ENCODE measurements around the gene PRND. TPM values are rescaled to one million over a fixed set of nuclear protein-coding genes. Genes with fewer than 3 reads are reported as not detected.

The PRND gene
- total and polyA plus RNA-seq, 2 of the 4 experiments (the other 2 are of a cell fraction), result not detected

GRCh38 chr20:4720041-4720976, 1.4 kb upstream of the PRND start:
- Histone ChIP-seq H3K9me1 (ENCODE audit: insufficient read depth, low read length) (no peaks in the 10 kb centered on the region), H4K8ac (ENCODE audit: low read depth in 2 of 2, low read length in 2 of 2) (no peak overlapping the region), H3K4me3 (ENCODE audit: insufficient read depth, low read depth, low read length) (no peak overlapping the region), H2AK9ac (replicated peaks; ENCODE audit: low read depth, low read length, poor library complexity) (no peak overlapping the region), H3K27me3 (ENCODE audit: control insufficient read depth, insufficient read depth, low read length) (peaks cover 29% of the 10 kb centered on the region), H2AK5ac (ENCODE audit: low read depth, low read length) (no peak overlapping the region), H2BK15ac (ENCODE audit: low read depth, low read length) (no peak overlapping the region), H3K18ac (ENCODE audit: low read depth, low read length) (no peak overlapping the region), H3K27ac (ENCODE audit: insufficient read depth, low read length) (no peak overlapping the region), H3K4me2 (ENCODE audit: low read depth, low read length) (no peak overlapping the region), H3K79me1 (ENCODE audit: low read depth in 1 of 2, low read length in 2 of 2) (no peaks in the 10 kb centered on the region), H2BK20ac (ENCODE audit: low read depth, low read length) (no peak overlapping the region), H3K36me3 (ENCODE audit: control insufficient read depth, insufficient read depth, low read length) (no peaks in the 10 kb centered on the region), H3K9ac (ENCODE audit: low read depth, low read length) (no peak overlapping the region), H2AFZ (replicated peaks; ENCODE audit: low read length, poor library complexity) (no peak overlapping the region), H2BK120ac (ENCODE audit: low read depth, low read length) (no peak overlapping the region), H2BK5ac (ENCODE audit: low read depth, low read length, poor library complexity, severe bottlenecking) (no peak overlapping the region), H3K56ac (ENCODE audit: extremely low read depth, insufficient read depth, low read length) (no peak overlapping the region), H3K4me1 (ENCODE audit: control insufficient read depth, insufficient read depth, low read length) (no peaks in the 10 kb centered on the region), H3K23ac (ENCODE audit: low read depth, low read length) (no peak overlapping the region), H4K20me1 (ENCODE audit: insufficient read depth, low read length) (no peaks in the 10 kb centered on the region), H3K4ac (ENCODE audit: low read depth, low read length) (no peak overlapping the region), H3K14ac (replicated peaks; ENCODE audit: low read depth, low read length) (no peak overlapping the region), H4K5ac (ENCODE audit: low read depth, low read length) (no peak overlapping the region; the same call in 1 of the 2 replicates), H3K9me3 (ENCODE audit: control insufficient read depth, insufficient read depth, low read length) (no peaks in the 10 kb centered on the region), H4K91ac (ENCODE audit: insufficient read depth, low read depth, low read length) (no peak overlapping the region)
- POLR2A ChIA-PET (ENCODE audit: unreplicated experiment), result no interaction called here
- in situ Hi-C loops (cut with MboI; ENCODE audit: low sequenced_read_pairs) (no loop called here), dilution Hi-C loops (cut with HindIII; ENCODE audit: low sequenced_read_pairs, unreplicated experiment) (no loop called here), intact Hi-C loops (cut with micrococcal nuclease) (loop anchor here (1.0 kb wide), 1 partner anchor 113 kb away; no protein-coding TSS in a partner anchor)
- CTCF ChIA-PET, result interaction anchor here (1.0 to 1.5 kb wide), 2 partner anchors 111 to 115 kb away, joined by 3 to 4 read pairs; no protein-coding TSS in a partner anchor
- no TSS peak for BruUV-seq (replicated peaks)
- DNase-seq (peak; percentile 67), ATAC-seq (ENCODE audit: low read depth) (peak; percentile 96)
- TF ChIP-seq RAD21 (IDR thresholded peaks at IDR 0.05; ENCODE audit: low read length) (peak; percentile 94), POLR2A (IDR thresholded peaks at IDR 0.05; ENCODE audit: low read depth, low read length) (no peak), RFX5 (IDR thresholded peaks at IDR 0.05; ENCODE audit: low read depth, low read length) (no peak), CEBPB (IDR thresholded peaks at IDR 0.05; ENCODE audit: low read depth, low read length) (peak; percentile 39; the same call in 1 of the 2 replicates), USF2 (IDR thresholded peaks at IDR 0.05; ENCODE audit: low read depth, low read length) (no peak), MXI1 (IDR thresholded peaks at IDR 0.05; ENCODE audit: borderline replicate concordance, low read depth, low read length) (no peak), RCOR1 (IDR thresholded peaks at IDR 0.05; ENCODE audit: insufficient replicate concordance, low read length) (no peak), MAFK (IDR thresholded peaks at IDR 0.05; ENCODE audit: low read depth, low read length) (no peak), MAZ (IDR thresholded peaks at IDR 0.05; ENCODE audit: borderline replicate concordance, low read depth, low read length) (no peak), SMC3 (IDR thresholded peaks at IDR 0.05; ENCODE audit: low read depth, low read length) (peak; percentile 99)
- TF ChIP-seq, protein P1, sequence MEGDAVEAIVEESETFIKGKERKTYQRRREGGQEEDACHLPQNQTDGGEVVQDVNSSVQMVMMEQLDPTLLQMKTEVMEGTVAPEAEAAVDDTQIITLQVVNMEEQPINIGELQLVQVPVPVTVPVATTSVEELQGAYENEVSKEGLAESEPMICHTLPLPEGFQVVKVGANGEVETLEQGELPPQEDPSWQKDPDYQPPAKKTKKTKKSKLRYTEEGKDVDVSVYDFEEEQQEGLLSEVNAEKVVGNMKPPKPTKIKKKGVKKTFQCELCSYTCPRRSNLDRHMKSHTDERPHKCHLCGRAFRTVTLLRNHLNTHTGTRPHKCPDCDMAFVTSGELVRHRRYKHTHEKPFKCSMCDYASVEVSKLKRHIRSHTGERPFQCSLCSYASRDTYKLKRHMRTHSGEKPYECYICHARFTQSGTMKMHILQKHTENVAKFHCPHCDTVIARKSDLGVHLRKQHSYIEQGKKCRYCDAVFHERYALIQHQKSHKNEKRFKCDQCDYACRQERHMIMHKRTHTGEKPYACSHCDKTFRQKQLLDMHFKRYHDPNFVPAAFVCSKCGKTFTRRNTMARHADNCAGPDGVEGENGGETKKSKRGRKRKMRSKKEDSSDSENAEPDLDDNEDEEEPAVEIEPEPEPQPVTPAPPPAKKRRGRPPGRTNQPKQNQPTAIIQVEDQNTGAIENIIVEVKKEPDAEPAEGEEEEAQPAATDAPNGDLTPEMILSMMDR (conservative IDR thresholded peaks at IDR 0.05; ENCODE audit: low read depth, low read length), result peak; percentile 88
- 11% methylated on average over 12 of the region's 18 CpGs; no CpG with 5 or more reads in 1 of the 2 experiments for WGBS, 2 experiments (ENCODE audit: extremely low coverage in 2 of 2, insufficient read length in 1 of 2)

Data from IMR-90 (cell line).